AG08396 (cell line): ENCODE measurements around the gene SVIL.
"Not testable (repeated sequence)": the region's sequence is repeated elsewhere in the genome, so short reads cannot be mapped to it uniquely, and the experiment has no call there.

Experiments
- DNase-seq: peaks from one replicate; pipeline ENCODE4 v3.0.0; 2012; ENCODE audit warnings: low spot score, mixed read lengths

The SVIL gene

GRCh38 chr10:29515879-29516278 lies 118.9 kb downstream of the SVIL start:
- not testable (repeated sequence) for DNase-seq

- not testable (repeated sequence) for DNase-seq
Observed at GRCh38 chr10:29515104-29515503, 119.7 kb downstream of the SVIL start.

- no peak for DNase-seq
Observed at GRCh38 chr10:29514306-29514705, 120.5 kb downstream of the SVIL start.

DNA sequence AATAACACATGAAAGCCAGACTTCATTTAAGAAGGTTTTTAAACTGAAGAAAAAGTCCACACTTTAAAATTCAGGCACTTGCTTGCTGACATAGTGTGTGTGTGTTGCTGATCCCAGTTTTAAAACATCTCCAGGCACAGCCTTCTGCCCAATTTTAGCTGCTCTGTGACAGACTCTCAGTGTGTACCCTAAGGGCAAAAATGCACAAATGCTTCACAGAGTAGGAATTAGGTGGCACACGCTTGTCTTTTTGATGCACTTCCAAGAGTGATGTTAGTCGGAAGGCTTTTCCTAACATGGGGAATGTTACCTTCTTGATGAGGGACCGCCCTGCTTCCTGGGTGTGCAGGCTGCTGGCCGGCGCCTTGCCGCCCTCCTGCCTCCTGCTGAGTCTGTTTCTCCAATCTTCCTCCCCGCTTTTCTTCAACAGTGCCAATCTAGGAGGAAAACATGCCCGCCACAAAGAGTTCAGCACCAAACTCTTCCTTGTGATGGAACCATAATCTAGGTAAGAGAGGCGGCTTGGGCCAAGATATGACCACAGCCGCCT lies 122.3 kb downstream of the SVIL start:
- no peak for DNase-seq

GRCh38 chr10:29511806-29512205 lies 123.0 kb downstream of the SVIL start:
- not testable (repeated sequence) for DNase-seq

DNA sequence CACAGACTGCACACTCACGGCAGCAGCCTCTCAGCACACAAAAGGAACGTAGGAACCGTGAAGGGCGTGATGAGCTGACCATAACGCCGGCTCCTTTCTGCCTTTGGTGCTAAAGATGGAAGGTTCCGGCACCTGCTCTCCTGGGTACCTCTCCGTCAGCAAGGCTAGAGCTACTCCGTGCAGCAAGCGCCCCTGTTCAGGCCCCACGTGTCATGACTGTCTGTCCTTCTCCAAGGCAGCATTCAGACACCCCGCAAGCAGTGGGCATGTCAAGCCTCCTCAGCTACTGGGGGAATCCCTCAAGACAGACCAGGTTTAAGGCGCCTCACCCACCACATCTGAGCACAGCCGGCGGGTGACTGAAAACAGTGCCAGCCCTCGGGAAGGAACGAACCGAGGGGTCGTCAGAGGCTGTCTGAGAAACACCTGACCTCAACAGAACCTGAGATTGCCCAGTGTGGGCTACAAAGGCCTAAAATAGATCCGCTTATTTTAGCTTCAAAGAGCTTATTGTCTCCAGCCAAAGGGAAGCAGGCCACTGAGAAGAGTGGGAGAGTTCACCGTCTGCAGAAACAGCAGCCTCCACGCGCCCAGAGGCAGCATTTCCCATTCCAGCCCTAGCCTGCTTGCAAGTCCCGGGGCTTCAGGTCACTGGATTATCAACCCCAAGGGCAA lies 124.2 kb downstream of the SVIL start:
- DNase-seq: not testable (repeated sequence)

DNA sequence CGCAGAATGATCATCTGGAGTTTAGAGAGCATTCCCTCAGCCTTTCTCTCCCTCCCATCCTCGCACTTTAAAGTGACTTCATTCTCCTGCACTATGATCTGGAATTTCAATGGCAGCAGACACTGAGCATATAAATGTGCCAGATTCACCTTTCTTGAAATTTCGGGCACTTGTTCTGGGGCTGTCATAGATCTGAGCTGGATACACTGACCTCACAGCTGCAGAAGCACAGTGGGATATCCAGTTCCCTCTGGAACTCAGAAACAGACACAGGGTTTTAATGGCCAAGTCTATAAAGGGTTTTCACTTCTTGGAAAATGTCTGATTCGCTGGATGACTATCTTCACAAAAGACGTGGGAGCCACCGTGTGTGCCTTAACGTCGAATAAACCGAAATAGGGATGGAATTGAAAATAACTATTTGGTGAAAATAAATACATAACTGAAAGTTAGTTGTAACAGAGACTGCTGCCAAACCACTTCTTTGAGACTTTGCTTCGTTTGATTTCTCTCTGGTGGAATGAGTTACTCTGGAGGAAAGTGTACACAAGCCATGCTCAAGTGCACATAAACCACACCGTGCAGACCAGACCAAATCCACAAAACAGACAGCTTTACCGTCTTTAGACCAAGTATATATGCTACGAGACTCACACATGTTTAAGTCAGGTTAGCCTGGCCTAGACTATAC lies 126.1 kb downstream of the SVIL start:
- DNase-seq: no peak

GRCh38 chr10:29507750-29508149 lies 127.0 kb downstream of the SVIL start:
- DNase-seq: not testable (repeated sequence)

DNA sequence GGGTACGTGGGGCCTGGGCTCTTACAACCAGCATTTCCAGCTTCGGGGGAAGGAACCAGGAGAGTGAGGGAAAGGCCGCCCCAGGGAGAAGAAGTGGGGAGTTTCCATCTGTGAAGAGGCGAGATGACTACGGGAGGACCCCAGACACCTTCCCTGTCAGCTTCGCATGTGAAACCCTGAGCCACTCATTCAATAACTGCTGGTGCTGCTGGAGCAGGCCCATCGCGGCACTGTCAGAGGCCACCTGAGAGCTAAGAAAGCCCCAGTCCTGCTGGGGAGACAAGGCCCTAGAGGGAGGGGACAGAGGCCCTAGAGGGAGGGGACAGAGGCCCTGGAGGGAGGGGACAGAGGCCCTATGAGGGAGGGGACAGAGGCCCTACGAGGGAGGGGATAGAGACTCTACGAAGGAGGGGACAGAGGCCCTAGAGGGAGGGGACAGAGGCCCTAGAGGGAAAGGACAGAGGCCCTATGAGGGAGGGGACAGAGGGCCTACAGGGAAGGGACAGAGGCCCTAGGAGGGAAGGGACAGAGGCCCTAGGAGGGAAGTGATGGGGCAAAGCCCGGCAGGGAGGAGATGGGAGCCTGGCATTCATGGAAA lies 128.3 kb downstream of the SVIL start:
- DNase-seq: not testable (repeated sequence)

GRCh38 chr10:29502351-29502750 lies 132.4 kb downstream of the SVIL start:
- no peak for DNase-seq

- peak; percentile 82 for DNase-seq
Observed at GRCh38 chr10:29501692-29502091, 133.1 kb downstream of the SVIL start.

DNA sequence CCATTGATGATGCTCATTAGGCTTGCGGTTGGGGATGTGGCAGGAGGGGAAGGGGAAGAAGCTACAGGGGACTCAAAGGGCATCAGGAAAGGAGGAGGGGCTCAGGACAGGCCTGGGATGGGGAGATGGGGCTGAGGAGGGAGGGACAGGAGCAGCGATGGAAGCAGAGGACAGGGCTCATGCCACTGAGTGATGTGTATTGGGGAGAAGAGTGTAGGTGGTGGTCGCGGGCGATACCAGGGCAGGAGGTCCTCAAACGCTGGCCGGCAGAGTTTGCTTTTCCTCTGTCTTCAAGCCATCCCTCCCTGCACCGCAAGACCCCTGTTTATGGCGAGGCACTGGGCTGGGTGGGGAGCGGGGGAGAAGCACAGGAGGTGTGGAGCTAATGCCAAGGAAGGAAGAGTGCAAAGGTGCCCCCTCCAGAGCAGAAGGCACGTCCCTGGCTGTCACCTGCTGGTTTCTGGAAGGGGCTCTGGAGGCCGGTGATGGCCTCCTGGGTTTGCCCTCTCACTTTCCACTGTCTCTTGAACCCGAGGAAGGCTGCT lies 134.7 kb downstream of the SVIL start:
- no peak for DNase-seq

- DNase-seq: peak; percentile 79
Observed at GRCh38 chr10:29496341-29497162, 138.2 kb downstream of the SVIL start.

DNA sequence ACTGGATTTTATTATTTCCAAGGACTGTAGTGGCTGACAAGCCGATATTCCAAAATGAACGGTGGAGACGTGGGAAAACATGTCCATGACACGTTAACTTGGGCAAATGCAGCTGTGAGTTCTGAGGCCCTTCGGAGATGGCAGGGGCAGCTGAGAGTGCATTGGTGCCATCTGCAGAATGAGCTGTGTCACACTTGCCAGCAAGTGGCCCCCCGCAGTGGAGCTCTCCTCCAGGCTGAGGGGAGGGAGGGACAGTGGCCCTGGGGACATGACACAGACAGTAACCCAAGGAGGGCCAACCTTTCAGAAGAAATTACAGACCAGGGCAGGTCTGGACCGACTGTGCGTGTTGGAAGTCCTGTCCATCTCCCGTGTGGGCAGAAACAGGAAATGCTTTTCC lies 139.4 kb downstream of the SVIL start:
- DNase-seq: no peak

- no peak for DNase-seq
Observed at GRCh38 chr10:29493697-29494096, 141.1 kb downstream of the SVIL start.

- DNase-seq: no peak
Observed at GRCh38 chr10:29492774-29493173, 142.0 kb downstream of the SVIL start.

- DNase-seq: no peak
Observed at GRCh38 chr10:29491918-29492317, 142.9 kb downstream of the SVIL start.

GRCh38 chr10:29490781-29491280 lies 143.9 kb downstream of the SVIL start:
- not testable (repeated sequence) for DNase-seq

- not testable (repeated sequence) for DNase-seq
Observed at GRCh38 chr10:29488471-29488870, 146.3 kb downstream of the SVIL start.

DNA sequence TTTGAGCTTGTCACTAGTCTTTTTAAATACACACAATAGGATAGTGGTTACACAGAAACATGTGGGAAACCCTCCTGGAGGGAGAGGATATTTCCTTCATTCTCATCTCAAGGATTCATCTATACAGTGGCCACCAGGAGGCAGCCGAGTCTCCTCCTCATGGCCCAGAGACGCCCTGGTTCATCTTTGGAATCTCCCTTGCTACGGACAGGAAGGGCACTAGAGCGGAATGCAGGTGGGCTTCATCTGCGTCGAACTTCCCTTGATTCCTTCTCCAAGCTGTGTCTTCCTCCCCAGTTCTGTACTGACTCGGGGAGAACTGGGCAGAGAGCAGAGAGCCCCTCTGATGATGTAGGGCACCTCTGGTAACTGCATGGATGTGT lies 146.9 kb downstream of the SVIL start:
- not testable (repeated sequence) for DNase-seq

GRCh38 chr10:29487032-29487883 lies 147.5 kb downstream of the SVIL start:
- DNase-seq: not testable (repeated sequence)
